MM.1S (cell line): ENCODE data around the gene UBAC2.

ENCODE experiments used
- EZH2 ChIP-seq: fragments of 300-600 bp; sonication (generic); optimal IDR thresholded peaks from 2 replicates; pipeline ENCODE3; 2017; ENCODE audit warnings: low read depth, mild to moderate bottlenecking, antibody characterized with exemption, low read length, mixed read lengths
- TF ChIP-seq, protein P1 (sequence below): fragments of 300-600 bp; sonication (generic); IDR thresholded peaks from 2 replicates; pipeline ENCODE4 v1.5.1; 2016; ENCODE audit warnings: antibody characterized with exemption, low read length, mixed read lengths

DNA sequence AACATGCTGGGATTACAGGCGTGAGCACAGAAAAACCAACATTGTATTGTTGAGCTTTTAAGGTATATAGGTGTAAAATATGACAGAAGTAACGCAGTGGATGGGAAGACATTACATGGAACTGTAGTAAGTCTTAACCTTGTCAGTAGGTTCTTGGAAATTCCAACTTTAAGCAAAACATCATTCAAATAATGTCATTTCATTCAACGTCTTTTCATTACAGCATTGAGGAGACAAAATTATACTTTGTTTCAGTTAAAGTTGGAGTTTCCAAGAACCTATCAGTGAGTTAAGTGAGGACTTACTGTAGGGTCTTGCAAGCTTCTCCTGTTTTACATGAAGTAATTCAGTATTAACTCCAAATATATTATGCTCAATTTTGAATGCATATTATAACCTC lies 133.6 kb downstream of the UBAC2 start:
- TF ChIP-seq, protein P1, sequence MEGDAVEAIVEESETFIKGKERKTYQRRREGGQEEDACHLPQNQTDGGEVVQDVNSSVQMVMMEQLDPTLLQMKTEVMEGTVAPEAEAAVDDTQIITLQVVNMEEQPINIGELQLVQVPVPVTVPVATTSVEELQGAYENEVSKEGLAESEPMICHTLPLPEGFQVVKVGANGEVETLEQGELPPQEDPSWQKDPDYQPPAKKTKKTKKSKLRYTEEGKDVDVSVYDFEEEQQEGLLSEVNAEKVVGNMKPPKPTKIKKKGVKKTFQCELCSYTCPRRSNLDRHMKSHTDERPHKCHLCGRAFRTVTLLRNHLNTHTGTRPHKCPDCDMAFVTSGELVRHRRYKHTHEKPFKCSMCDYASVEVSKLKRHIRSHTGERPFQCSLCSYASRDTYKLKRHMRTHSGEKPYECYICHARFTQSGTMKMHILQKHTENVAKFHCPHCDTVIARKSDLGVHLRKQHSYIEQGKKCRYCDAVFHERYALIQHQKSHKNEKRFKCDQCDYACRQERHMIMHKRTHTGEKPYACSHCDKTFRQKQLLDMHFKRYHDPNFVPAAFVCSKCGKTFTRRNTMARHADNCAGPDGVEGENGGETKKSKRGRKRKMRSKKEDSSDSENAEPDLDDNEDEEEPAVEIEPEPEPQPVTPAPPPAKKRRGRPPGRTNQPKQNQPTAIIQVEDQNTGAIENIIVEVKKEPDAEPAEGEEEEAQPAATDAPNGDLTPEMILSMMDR, result no peak
- no peak for TF ChIP-seq EZH2
